ENCODE data around the gene LIPC. TPM values are rescaled to one million over a fixed set of nuclear protein-coding genes. Genes with fewer than 3 reads are reported as not detected.

LIPC gene
- total and polyA plus RNA-seq, 10 of the 15 experiments (the other 5 are each of a cell fraction or from before 2014, with no cell fraction given) = 0.06 to 0.31 (median 0.16) TPM; not detected in 1

DNA sequence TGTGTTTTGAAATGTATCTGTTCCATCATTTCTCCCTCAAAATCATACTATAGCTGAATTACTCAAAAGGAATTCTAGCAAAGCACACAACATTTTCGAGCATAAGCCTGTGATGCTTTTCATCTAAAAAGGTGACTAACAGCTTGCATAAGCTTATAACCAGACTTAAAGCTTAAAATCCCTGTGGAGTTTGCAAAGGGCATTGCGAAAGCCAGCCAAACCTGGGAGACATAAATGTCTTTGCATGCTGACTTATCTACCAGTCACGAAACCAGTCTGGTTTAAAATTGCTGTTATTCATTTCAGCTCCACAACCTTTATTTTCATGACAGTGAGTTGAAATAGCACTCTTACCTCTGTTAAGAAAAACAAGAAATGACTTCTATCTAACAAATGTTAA lies 35.6 kb upstream of the LIPC start:
- Histone ChIP-seq H3K27ac (ENCODE audit: control insufficient read depth, insufficient read depth) (no peak overlapping the region), H3K36me3 (ENCODE audit: control insufficient read depth in 2 of 2, insufficient read depth in 2 of 2, low read length in 1 of 2) (no peaks in the 10 kb centered on the region), H2AFZ (ENCODE audit: control insufficient read depth, low read depth, low read length) (no peak overlapping the region), H3K27me3 (replicated peaks in 1 of 2; ENCODE audit: control insufficient read depth in 2 of 2, insufficient read depth in 2 of 2, low read length in 1 of 2) (no peaks in the 10 kb centered on the region), H3K9me3 (replicated peaks; ENCODE audit: control insufficient read depth, insufficient read depth, low read length) (no peaks in the 10 kb centered on the region), H3K4me1 (ENCODE audit: control insufficient read depth, insufficient read depth, low read length) (no peaks in the 10 kb centered on the region), H4K20me1 (ENCODE audit: control insufficient read depth, insufficient read depth) (no peaks in the 10 kb centered on the region), H3K9ac (ENCODE audit: control insufficient read depth, insufficient read depth, low read length) (no peak overlapping the region), H3K4me2 (ENCODE audit: control insufficient read depth, insufficient read depth) (no peak overlapping the region), H3K79me2 (ENCODE audit: control insufficient read depth, insufficient read depth, low read length) (no peaks in the 10 kb centered on the region), H3K4me3 (no peak overlapping the region)
- in situ Hi-C loops (cut with MboI) = no loop called here
- BruUV-seq (replicated peaks) = no TSS peak
- 43% methylated on average over 3 of the region's 3 CpGs for WGBS (ENCODE audit: insufficient coverage, insufficient replicate concordance, low lambda C conversion rate, missing lambda C conversion rate)
- ChIA-PET POLR2A (no interaction called here), SMC1A (ENCODE audit: uncharacterized antibody, unreplicated experiment) (interaction anchor here (0.8 to 1.5 kb wide), 4 partner anchors 11 to 52 kb away, joined by 3 read pairs; no protein-coding TSS in a partner anchor), RAD21 (ENCODE audit: unreplicated experiment) (no interaction called here), CTCF (interaction anchor here (2.0 kb wide), 1 partner anchor 14 kb away, joined by 5 read pairs; no protein-coding TSS in a partner anchor)
- ATAC-seq (no peak), DNase-seq (ENCODE audit: low read depth, low spot score) (no peak), FAIRE-seq (no peak)
- intact Hi-C loops (cut with micrococcal nuclease; ENCODE audit: unreplicated experiment) = no loop called here
- TF ChIP-seq SIX5 (IDR thresholded peaks at IDR 0.05; ENCODE audit: low read depth, low read length, severe bottlenecking) = no peak
- TF ChIP-seq CHD2 (IDR thresholded peaks at IDR 0.05; ENCODE audit: borderline replicate concordance, low read depth, low read length) = no peak

DNA sequence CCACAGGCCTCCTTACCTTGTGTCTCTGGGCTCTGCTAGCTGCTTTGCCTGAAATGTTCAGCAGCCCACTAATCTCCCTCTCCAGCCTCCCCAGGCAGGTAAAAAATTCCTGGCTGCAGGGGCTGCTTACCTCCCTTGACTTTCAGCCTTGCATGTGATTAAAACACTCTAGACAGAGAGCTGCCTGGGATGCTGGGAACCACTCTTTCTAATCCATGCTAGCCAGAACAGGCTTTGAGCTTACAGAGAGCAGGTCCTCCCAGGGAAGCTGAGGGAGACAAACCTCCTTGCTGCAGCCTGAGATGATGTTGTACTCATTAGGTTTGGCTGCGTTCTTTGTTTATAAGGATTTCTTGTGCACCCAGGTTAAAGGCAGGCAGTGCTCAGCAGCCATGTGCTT lies 33.7 kb upstream of the LIPC start:
- Histone ChIP-seq H4K20me1 (ENCODE audit: control insufficient read depth, insufficient read depth) (no peaks in the 10 kb centered on the region), H2AFZ (ENCODE audit: control insufficient read depth, low read depth, low read length) (no peak overlapping the region), H3K4me1 (ENCODE audit: control insufficient read depth, insufficient read depth, low read length) (no peaks in the 10 kb centered on the region), H3K9me3 (replicated peaks; ENCODE audit: control insufficient read depth, insufficient read depth, low read length) (no peaks in the 10 kb centered on the region), H3K9ac (ENCODE audit: control insufficient read depth, insufficient read depth, low read length) (no peak overlapping the region), H3K36me3 (ENCODE audit: control insufficient read depth in 2 of 2, insufficient read depth in 2 of 2, low read length in 1 of 2) (no peaks in the 10 kb centered on the region), H3K79me2 (ENCODE audit: control insufficient read depth, insufficient read depth, low read length) (no peaks in the 10 kb centered on the region), H3K27ac (ENCODE audit: control insufficient read depth, insufficient read depth) (no peak overlapping the region), H3K27me3 (replicated peaks in 1 of 2; ENCODE audit: control insufficient read depth in 2 of 2, insufficient read depth in 2 of 2, low read length in 1 of 2) (no peaks in the 10 kb centered on the region), H3K4me3 (no peak overlapping the region), H3K4me2 (ENCODE audit: control insufficient read depth, insufficient read depth) (no peak overlapping the region)
- ChIA-PET POLR2A (no interaction called here), SMC1A (ENCODE audit: uncharacterized antibody, unreplicated experiment) (interaction anchor here (1.0 to 1.2 kb wide), 2 partner anchors 23 to 65 kb away, joined by 3 read pairs; no protein-coding TSS in a partner anchor), CTCF (interaction anchor here (0.6 kb wide), 1 partner anchor 674 kb away, joined by 4 read pairs; no protein-coding TSS in a partner anchor), RAD21 (ENCODE audit: unreplicated experiment) (no interaction called here)
- FAIRE-seq (no peak), ATAC-seq (no peak), DNase-seq (ENCODE audit: low read depth, low spot score) (no peak)
- in situ Hi-C loops (cut with MboI) (no loop called here), intact Hi-C loops (cut with micrococcal nuclease; ENCODE audit: unreplicated experiment) (no loop called here)
- BruUV-seq (replicated peaks) = no TSS peak
- 25% methylated on average over 1 of the region's 1 CpG for WGBS (ENCODE audit: insufficient coverage, insufficient replicate concordance, low lambda C conversion rate, missing lambda C conversion rate)
- TF ChIP-seq HDAC2 (IDR thresholded peaks at IDR 0.05) = no peak
- no peak for TF ChIP-seq NBN (IDR thresholded peaks at IDR 0.05)
- TF ChIP-seq NR2C2 (IDR thresholded peaks at IDR 0.05; ENCODE audit: borderline replicate concordance, control insufficient read depth, insufficient read length, low read depth) = no peak
- no peak for TF ChIP-seq GABPA (IDR thresholded peaks at IDR 0.05; ENCODE audit: low read depth)
- TF ChIP-seq WRNIP1 (IDR thresholded peaks at IDR 0.05; ENCODE audit: borderline replicate concordance, low read depth, low read length) = no peak
- no peak for TF ChIP-seq PAX8 (IDR thresholded peaks at IDR 0.05)
- no peak for TF ChIP-seq BACH1 (IDR thresholded peaks at IDR 0.05; ENCODE audit: borderline replicate concordance)
- no peak for TF ChIP-seq SIN3A (IDR thresholded peaks at IDR 0.05; ENCODE audit: low read depth, low read length)
- TF ChIP-seq PKNOX1 (IDR thresholded peaks at IDR 0.05) = no peak
- TF ChIP-seq BCL11A (IDR thresholded peaks at IDR 0.05; ENCODE audit: low read depth, low read length) = no peak
- no peak for TF ChIP-seq CUX1 (IDR thresholded peaks at IDR 0.05; ENCODE audit: insufficient replicate concordance, low read depth, low read length)

Data from GM12878 (cell line).